ENCODE data around the gene RBBP8. TPM values are rescaled to one million over a fixed set of nuclear protein-coding genes. Genes with fewer than 3 reads are reported as not detected.

Gene RBBP8
- polyA plus RNA-seq, 1 experiment: 11.0 TPM

- no peak for DNase-seq (ENCODE audit: low read depth)
- no peak for TF ChIP-seq CTCF (IDR thresholded peaks at IDR 0.05; ENCODE audit: insufficient read depth, low read depth, low read length)
- ChIA-PET CTCF (interaction anchor here (1.2 kb wide), 1 partner anchor 19 kb away, joined by 4 read pairs; no protein-coding TSS in a partner anchor), POLR2A (no interaction called here)
- Histone ChIP-seq H3K27me3 (ENCODE audit: control insufficient read depth, insufficient read depth, low read length) (no peaks in the 10 kb centered on the region), H3K4me3 (ENCODE audit: low read depth, low read length) (no peak overlapping the region), H3K36me3 (ENCODE audit: control insufficient read depth, insufficient read depth, low read length) (no peaks in the 10 kb centered on the region)
Measured at GRCh38 chr18:22964116-22964515, 31.0 kb downstream of the RBBP8 start.

- CTCF ChIA-PET: interaction anchor here (0.6 to 2.0 kb wide), 3 partner anchors 15 to 34 kb away, joined by 3 to 7 read pairs (median 4); no protein-coding TSS in a partner anchor
- Histone ChIP-seq H3K27me3 (ENCODE audit: control insufficient read depth, insufficient read depth, low read length) (no peaks in the 10 kb centered on the region), H3K4me3 (ENCODE audit: low read depth, low read length) (no peak overlapping the region), H3K36me3 (ENCODE audit: control insufficient read depth, insufficient read depth, low read length) (no peaks in the 10 kb centered on the region)
- TF ChIP-seq CTCF (IDR thresholded peaks at IDR 0.05; ENCODE audit: insufficient read depth, low read depth, low read length): no peak
- POLR2A ChIA-PET: no interaction called here
- no peak for DNase-seq (ENCODE audit: low read depth)
Measured at GRCh38 chr18:22964722-22965121, 31.6 kb downstream of the RBBP8 start.

GRCh38 chr18:22971038-22971437 is 37.9 kb downstream of the RBBP8 start:
- CTCF ChIA-PET: interaction anchor here (0.5 to 1.7 kb wide), 3 partner anchors 51 to 172 kb away, joined by 3 to 9 read pairs (median 3); no protein-coding TSS in a partner anchor
- Histone ChIP-seq H3K36me3 (ENCODE audit: control insufficient read depth, insufficient read depth, low read length) (no peaks in the 10 kb centered on the region), H3K4me3 (ENCODE audit: low read depth, low read length) (no peak overlapping the region), H3K27me3 (ENCODE audit: control insufficient read depth, insufficient read depth, low read length) (no peaks in the 10 kb centered on the region)
- no peak for DNase-seq (ENCODE audit: low read depth)
- POLR2A ChIA-PET: no interaction called here
- no peak for TF ChIP-seq CTCF (IDR thresholded peaks at IDR 0.05; ENCODE audit: insufficient read depth, low read depth, low read length)

GRCh38 chr18:22974001-22974400 is 40.9 kb downstream of the RBBP8 start:
- POLR2A ChIA-PET: no interaction called here
- H3K4me3 ChIP-seq (ENCODE audit: low read depth, low read length): no peak overlapping the region
- H3K36me3 ChIP-seq (ENCODE audit: control insufficient read depth, insufficient read depth, low read length): no peaks in the 10 kb centered on the region
- no peaks in the 10 kb centered on the region for H3K27me3 ChIP-seq (ENCODE audit: control insufficient read depth, insufficient read depth, low read length)
- CTCF ChIA-PET: no interaction called here
- DNase-seq (ENCODE audit: low read depth): no peak
- no peak for TF ChIP-seq CTCF (IDR thresholded peaks at IDR 0.05; ENCODE audit: insufficient read depth, low read depth, low read length)

- CTCF ChIA-PET: no interaction called here
- no peaks in the 10 kb centered on the region for H3K27me3 ChIP-seq (ENCODE audit: control insufficient read depth, insufficient read depth, low read length)
- DNase-seq (ENCODE audit: low read depth): no peak
- TF ChIP-seq CTCF (IDR thresholded peaks at IDR 0.05; ENCODE audit: insufficient read depth, low read depth, low read length): no peak
- POLR2A ChIA-PET: interaction anchor here (0.5 kb wide), 1 partner anchor 56 kb away, joined by 6 read pairs; no protein-coding TSS in a partner anchor
- H3K4me3 ChIP-seq (ENCODE audit: low read depth, low read length): no peak overlapping the region
- H3K36me3 ChIP-seq (ENCODE audit: control insufficient read depth, insufficient read depth, low read length): no peaks in the 10 kb centered on the region
Measured at GRCh38 chr18:22974707-22975106, 41.6 kb downstream of the RBBP8 start.
